ENCODE results near the gene ENG. TPM values are rescaled to one million over a fixed set of nuclear protein-coding genes. Genes with fewer than 3 reads are reported as not detected.

The ENG gene
- total RNA-seq, 1 donor from 2014 or later: not detected

DNA sequence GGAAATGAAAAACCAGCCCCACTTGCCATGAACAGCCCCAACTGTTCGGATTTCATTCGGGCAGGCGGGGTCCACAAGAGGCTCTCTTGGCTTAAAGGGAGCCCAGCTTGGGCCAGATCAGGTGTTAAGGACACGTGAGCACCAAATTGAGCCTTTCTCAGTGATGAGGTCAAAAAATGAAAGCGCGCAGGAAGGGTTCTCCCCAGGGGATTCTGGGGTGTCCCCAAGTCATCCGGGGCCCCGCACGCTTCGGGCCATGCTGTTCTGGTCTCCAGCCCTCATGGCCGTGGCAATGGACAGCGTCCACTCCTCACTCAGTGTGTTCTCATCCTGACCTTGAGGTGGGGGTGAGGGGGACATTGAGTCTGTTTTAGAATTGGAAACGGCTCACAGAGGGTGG, 12.1 kb upstream of the ENG start:
- Mint-ChIP-seq H3K9me3 (no peaks in the 10 kb centered on the region), H3K27me3 (ENCODE audit: insufficient read depth, low read depth) (peaks cover 4% of the 10 kb centered on the region), H3K36me3 (peaks cover 3% of the 10 kb centered on the region), H3K4me3 (no peak overlapping the region), H3K4me1 (peaks cover 34% of the 10 kb centered on the region), H3K27ac (no peak overlapping the region)
- no peaks in the 10 kb centered on the region for H3K4me1 ChIP-seq
- H3K4me2 ChIP-seq: no peak overlapping the region
- no peak overlapping the region for H2AFZ ChIP-seq (replicated peaks)
- no peaks in the 10 kb centered on the region for H3K27me3 ChIP-seq
- no peak overlapping the region for H3K9ac ChIP-seq
- H3F3A ChIP-seq (ENCODE audit: low read depth): no peaks in the 10 kb centered on the region
- TF ChIP-seq EZH2 (IDR thresholded peaks at IDR 0.05) (no peak), CTCF (IDR thresholded peaks at IDR 0.05) (no peak), EZH2phosphoT487 (IDR thresholded peaks at IDR 0.05) (no peak)
- no peaks in the 10 kb centered on the region for H3K79me2 ChIP-seq (ENCODE audit: low read depth)
- no peaks in the 10 kb centered on the region for H3K36me3 ChIP-seq
- no peaks in the 10 kb centered on the region for H4K20me1 ChIP-seq (ENCODE audit: low read depth)
- no peak overlapping the region for H3K4me3 ChIP-seq
- no peak for DNase-seq (ENCODE audit: low spot score)
- no peak overlapping the region for H3K27ac ChIP-seq
- H3K9me3 ChIP-seq (ENCODE audit: low read depth): no peaks in the 10 kb centered on the region

- H3K36me3 Mint-ChIP-seq: peaks cover 3% of the 10 kb centered on the region
- no peaks in the 10 kb centered on the region for H3K36me3 ChIP-seq
- H3K27me3 Mint-ChIP-seq (ENCODE audit: insufficient read depth, low read depth): peaks cover 2% of the 10 kb centered on the region
- no peaks in the 10 kb centered on the region for H4K20me1 ChIP-seq (ENCODE audit: low read depth)
- H3K9me3 Mint-ChIP-seq: no peaks in the 10 kb centered on the region
- H3K27ac ChIP-seq: no peak overlapping the region
- peaks cover 30% of the 10 kb centered on the region for H3K4me1 Mint-ChIP-seq
- H3K79me2 ChIP-seq (ENCODE audit: low read depth): no peaks in the 10 kb centered on the region
- no peaks in the 10 kb centered on the region for H3K4me1 ChIP-seq
- H3K4me3 Mint-ChIP-seq: peak overlapping the region; percentile 14
- H3K4me2 ChIP-seq: no peak overlapping the region
- no peaks in the 10 kb centered on the region for H3K27me3 ChIP-seq
- peak overlapping the region; percentile 1 for H3K27ac Mint-ChIP-seq
- no peaks in the 10 kb centered on the region for H3F3A ChIP-seq (ENCODE audit: low read depth)
- H3K9me3 ChIP-seq (ENCODE audit: low read depth): no peaks in the 10 kb centered on the region
- TF ChIP-seq CTCF (IDR thresholded peaks at IDR 0.05): no peak
- no peak for TF ChIP-seq EZH2phosphoT487 (IDR thresholded peaks at IDR 0.05)
- H3K4me3 ChIP-seq: no peak overlapping the region
- H3K9ac ChIP-seq: no peak overlapping the region
- no peak for DNase-seq (ENCODE audit: low spot score)
- H2AFZ ChIP-seq (replicated peaks): no peak overlapping the region
Observed at GRCh38 chr9:127865645-127866464, 11.4 kb upstream of the ENG start.

- H3K4me1 Mint-ChIP-seq: peaks cover 31% of the 10 kb centered on the region
- no peak overlapping the region for H3K27ac Mint-ChIP-seq
- no peak overlapping the region for H2AFZ ChIP-seq (replicated peaks)
Observed at GRCh38 chr9:127863191-127863621, 8.7 kb upstream of the ENG start.

More at GRCh38 chr9:127863191-127863621, 8.7 kb upstream of the ENG start:
- Histone ChIP-seq H3K9me3 (ENCODE audit: low read depth) (no peaks in the 10 kb centered on the region), H3K4me3 (no peak overlapping the region), H4K20me1 (ENCODE audit: low read depth) (no peaks in the 10 kb centered on the region), H3K9ac (no peak overlapping the region), H3K27ac (no peak overlapping the region), H3F3A (ENCODE audit: low read depth) (no peaks in the 10 kb centered on the region), H3K79me2 (ENCODE audit: low read depth) (no peaks in the 10 kb centered on the region), H3K4me1 (no peaks in the 10 kb centered on the region), H3K4me2 (no peak overlapping the region), H3K36me3 (no peaks in the 10 kb centered on the region), H3K27me3 (no peaks in the 10 kb centered on the region)
- no peak for DNase-seq (ENCODE audit: low spot score)
- H3K9me3 Mint-ChIP-seq: no peaks in the 10 kb centered on the region
- peaks cover 3% of the 10 kb centered on the region for H3K36me3 Mint-ChIP-seq
- H3K27me3 Mint-ChIP-seq (ENCODE audit: insufficient read depth, low read depth): peaks cover 2% of the 10 kb centered on the region
- H3K4me3 Mint-ChIP-seq: no peak overlapping the region
- TF ChIP-seq CTCF (IDR thresholded peaks at IDR 0.05) (no peak), EZH2 (IDR thresholded peaks at IDR 0.05) (no peak), EZH2phosphoT487 (IDR thresholded peaks at IDR 0.05) (no peak)

Data from neural progenitor cell (in vitro differentiated cells).